ENCODE data around the gene CHMP4B.

CHMP4B gene

DNA sequence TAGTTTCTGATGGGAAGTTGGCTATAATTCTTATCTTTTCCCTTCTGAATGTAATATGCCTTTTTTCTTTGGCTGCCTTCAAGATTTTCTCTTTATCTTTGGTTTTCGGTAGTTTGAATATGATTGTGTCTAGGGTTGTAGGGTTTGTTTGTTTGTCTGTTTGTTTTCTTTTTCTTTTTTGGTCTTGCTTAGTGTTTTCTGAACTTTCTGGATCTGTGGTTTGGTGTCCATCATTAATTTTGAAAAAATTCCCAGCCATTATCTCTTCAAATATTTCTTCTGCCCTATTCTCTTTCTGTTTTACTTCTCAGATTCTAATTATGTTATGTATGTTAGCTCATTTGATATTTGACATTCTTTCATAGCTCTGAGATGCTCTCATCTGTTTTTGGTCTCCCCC lies 79.4 kb downstream of the CHMP4B start:
- no peak for DNase-seq (ENCODE audit: extremely low read depth in 1 of 2, low read depth in 1 of 2)

- DNase-seq (ENCODE audit: extremely low read depth in 1 of 2, low read depth in 1 of 2), result no peak
These were observed 82.2 kb downstream of the CHMP4B start for GRCh38 chr20:33893314-33893713.

GRCh38 chr20:33894798-33895197 lies 83.7 kb downstream of the CHMP4B start:
- DNase-seq (ENCODE audit: extremely low read depth in 1 of 2, low read depth in 1 of 2), result no peak

GRCh38 chr20:33896509-33896908 lies 85.4 kb downstream of the CHMP4B start:
- DNase-seq (ENCODE audit: extremely low read depth in 1 of 2, low read depth in 1 of 2), result no peak

- no peak for DNase-seq (ENCODE audit: extremely low read depth in 1 of 2, low read depth in 1 of 2)
These were observed 86.3 kb downstream of the CHMP4B start for GRCh38 chr20:33897313-33897912.

GRCh38 chr20:33899106-33899505 lies 88.0 kb downstream of the CHMP4B start:
- DNase-seq (ENCODE audit: extremely low read depth in 1 of 2, low read depth in 1 of 2), result no peak

GRCh38 chr20:33900521-33901131 lies 89.5 kb downstream of the CHMP4B start:
- DNase-seq (ENCODE audit: extremely low read depth in 1 of 2, low read depth in 1 of 2), result no peak

GRCh38 chr20:33901132-33901523 lies 90.0 kb downstream of the CHMP4B start:
- no peak for DNase-seq (ENCODE audit: extremely low read depth in 1 of 2, low read depth in 1 of 2)

- no peak for DNase-seq (ENCODE audit: extremely low read depth in 1 of 2, low read depth in 1 of 2)
These were observed 90.9 kb downstream of the CHMP4B start for GRCh38 chr20:33902011-33902410.
